NK-92 (cell line): ENCODE measurements around the gene RBMY1J.
"Not testable (repeated sequence)": the region's sequence is repeated elsewhere in the genome, so short reads cannot be mapped to it uniquely, and the experiment has no call there.

Source experiments
- DNase-seq: peaks from one replicate; lab custom pipeline; 2025; ENCODE audit not compliant: unreplicated experiment; lab: John Stamatoyannopoulos, UW

Gene RBMY1J

DNA sequence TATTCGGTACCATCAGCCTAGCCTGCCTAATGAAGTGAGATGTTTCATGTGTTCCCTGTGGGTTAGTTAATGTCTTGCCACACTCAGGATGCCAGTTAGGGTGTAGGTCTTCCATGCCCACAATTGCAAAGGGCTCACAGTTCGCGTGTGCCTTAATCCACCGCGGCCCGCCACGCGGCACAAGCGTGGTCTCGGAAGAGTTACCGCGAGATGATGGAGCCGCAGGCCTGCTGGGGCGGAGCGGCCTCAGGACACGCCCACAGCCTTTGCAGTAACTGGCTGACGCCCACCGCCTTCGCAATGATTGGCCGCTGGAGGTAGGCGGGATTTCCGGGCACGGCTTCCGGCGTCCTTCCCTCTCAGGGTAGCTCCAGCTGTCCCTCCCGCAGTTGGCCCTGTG, at the start of gene RBMY1J:
TSS of gene RBMY1J (plus strand) at position 301 of the 400 bp plus-strand sequence. CDS start 2,038 bp downstream, outside the sequence.
- DNase-seq, result not testable (repeated sequence)

DNA sequence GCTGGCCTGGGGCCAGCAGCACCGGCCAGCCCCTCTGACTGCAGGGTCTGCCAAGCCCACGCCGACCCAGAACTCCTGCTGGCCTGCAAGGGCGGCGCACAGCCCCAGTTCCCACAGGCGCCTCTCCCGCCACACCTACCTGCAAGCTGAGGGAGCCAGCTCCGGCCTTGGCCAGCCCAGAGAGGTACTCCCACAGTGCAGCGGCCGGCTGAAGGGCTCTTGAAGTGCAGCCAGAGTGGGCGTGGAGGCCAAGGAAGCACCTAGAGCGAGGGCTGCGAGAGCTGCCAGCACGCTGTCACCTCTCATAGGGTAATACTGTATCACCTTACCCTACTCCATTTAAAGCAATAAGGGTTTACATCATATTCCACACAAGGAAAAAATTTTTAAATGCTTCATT, 35.8 kb upstream of the RBMY1J start:
- no peak for DNase-seq

DNA sequence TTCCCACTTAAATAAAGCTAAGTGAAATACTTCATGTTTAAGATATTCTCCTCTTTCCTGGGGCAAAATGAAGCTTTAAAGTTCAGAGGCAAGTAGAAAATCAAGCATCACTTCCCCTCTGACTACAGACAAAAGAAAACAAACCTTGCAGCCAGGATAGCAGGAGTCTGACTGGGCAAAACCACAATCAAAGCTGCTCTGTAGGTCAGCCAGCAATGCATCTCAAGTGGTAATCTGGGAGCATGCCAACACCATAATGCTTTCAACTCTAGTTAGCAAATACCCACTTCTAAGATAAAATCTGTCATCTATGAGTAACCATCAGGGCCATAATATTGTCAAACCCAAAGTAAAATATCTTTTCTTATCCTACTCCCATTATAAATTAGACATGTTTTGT, 32.6 kb upstream of the RBMY1J start:
- no peak for DNase-seq

DNA sequence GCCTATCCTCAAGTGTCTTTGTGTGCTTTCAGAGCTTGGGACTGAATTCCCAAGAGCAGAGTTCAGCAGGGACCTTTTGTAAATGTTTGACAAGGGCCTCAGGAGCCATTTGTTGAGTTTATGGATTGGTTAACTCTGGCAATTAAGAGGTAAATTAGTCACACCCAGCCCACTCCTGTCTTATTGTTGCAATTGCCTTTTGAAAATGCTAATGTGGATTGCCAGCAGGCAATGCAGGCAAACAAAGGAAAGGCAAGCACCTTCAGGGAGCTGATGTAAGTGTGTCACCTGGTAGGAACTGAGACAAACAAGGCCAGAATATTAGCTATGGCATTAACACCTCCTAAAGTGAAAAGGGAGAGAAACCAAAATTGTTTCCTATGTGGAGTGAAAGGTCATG, 29.7 kb upstream of the RBMY1J start:
- DNase-seq, result no peak

DNA sequence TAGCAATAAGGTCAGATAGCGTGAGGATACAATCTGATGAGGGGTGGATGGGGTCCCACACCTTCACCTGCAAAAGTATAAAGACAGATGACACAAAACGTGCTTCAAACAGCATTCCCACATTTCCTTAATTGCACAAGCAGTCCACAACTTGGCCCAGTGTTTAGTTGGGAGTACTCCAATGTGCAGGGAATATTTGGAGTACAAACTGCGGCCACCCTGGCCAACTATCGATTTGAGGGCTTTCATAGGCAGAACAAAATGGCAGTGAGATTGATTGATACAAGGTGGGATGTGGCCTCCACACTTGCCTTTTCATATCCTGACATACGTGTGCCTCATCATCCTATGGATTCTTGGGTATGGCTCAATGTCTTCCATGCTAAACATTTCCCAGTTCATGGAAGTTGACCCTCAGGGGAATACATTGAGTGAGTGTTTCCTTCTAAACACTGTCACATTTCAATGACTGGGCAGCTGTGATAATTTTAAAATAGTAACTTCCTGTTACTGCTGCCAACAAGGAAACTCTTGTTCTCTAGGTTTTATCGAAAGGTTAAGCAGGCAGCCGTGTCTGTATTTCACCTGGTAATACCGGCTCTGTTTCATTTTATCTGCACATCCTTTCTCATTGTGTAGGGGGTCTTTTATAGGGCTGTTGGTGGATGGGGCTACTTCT, 41.6 kb downstream of the RBMY1J start:
- DNase-seq, result not testable (repeated sequence)

- DNase-seq, result not testable (repeated sequence)
Measured at GRCh38 chrY:22455522-22455921, 52.3 kb downstream of the RBMY1J start.

GRCh38 chrY:22461962-22462361, 58.8 kb downstream of the RBMY1J start:
- not testable (repeated sequence) for DNase-seq
